GM19324 (cell line): ENCODE measurements around the gene ERGIC1.
"Not testable (repeated sequence)": the region's sequence is repeated elsewhere in the genome, so short reads cannot be mapped to it uniquely, and the experiment has no call there.

Source experiments
- ATAC-seq: cut with Tn5 transposase; IDR thresholded peaks from one replicate; pipeline ENCODE4 v1.9.1; 2021; ENCODE audit warnings: mild to moderate bottlenecking, moderate library complexity; ENCODE audit not compliant: unreplicated experiment, low FRiP score

ERGIC1 gene

GRCh38 chr5:172833686-172834414 is at the start of gene ERGIC1:
Gene ERGIC1, plus strand, starts transcription at chr5:172834251. Its CDS starts 163 bp downstream, at chr5:172834414.
- peak; percentile 79 for ATAC-seq

GRCh38 chr5:172785429-172786088 is 48.5 kb upstream of the ERGIC1 start:
- no peak for ATAC-seq

GRCh38 chr5:172786736-172787462 is 47.2 kb upstream of the ERGIC1 start:
- ATAC-seq, result no peak

GRCh38 chr5:172787538-172787937 is 46.5 kb upstream of the ERGIC1 start:
- ATAC-seq, result not testable (repeated sequence)

GRCh38 chr5:172788771-172789686 is 45.0 kb upstream of the ERGIC1 start:
- ATAC-seq, result no peak

- no peak for ATAC-seq
Measured at GRCh38 chr5:172789687-172790495, 44.2 kb upstream of the ERGIC1 start.

GRCh38 chr5:172790496-172790889 is 43.6 kb upstream of the ERGIC1 start:
- no peak for ATAC-seq

- no peak for ATAC-seq
Measured at GRCh38 chr5:172791286-172791685, 42.8 kb upstream of the ERGIC1 start.

GRCh38 chr5:172791726-172792445 is 42.2 kb upstream of the ERGIC1 start:
- no peak for ATAC-seq

GRCh38 chr5:172792701-172793570 is 41.1 kb upstream of the ERGIC1 start:
- no peak for ATAC-seq

GRCh38 chr5:172793577-172794488 is 40.2 kb upstream of the ERGIC1 start:
- ATAC-seq, result no peak

GRCh38 chr5:172795318-172795977 is 38.6 kb upstream of the ERGIC1 start:
- ATAC-seq, result no peak

- no peak for ATAC-seq
Measured at GRCh38 chr5:172796306-172796705, 37.7 kb upstream of the ERGIC1 start.

- ATAC-seq, result no peak
Measured at GRCh38 chr5:172797771-172798191, 36.3 kb upstream of the ERGIC1 start.

GRCh38 chr5:172798422-172799215 is 35.4 kb upstream of the ERGIC1 start:
- no peak for ATAC-seq

GRCh38 chr5:172799416-172799815 is 34.6 kb upstream of the ERGIC1 start:
- no peak for ATAC-seq
